ENCODE results near the gene KCNK18. TPM values are rescaled to one million over a fixed set of nuclear protein-coding genes. Genes with fewer than 3 reads are reported as not detected.
"Not testable (repeated sequence)": the region's sequence is repeated elsewhere in the genome, so short reads cannot be mapped to it uniquely, and the experiment has no call there.

Gene KCNK18
- total RNA-seq, 3 donors from 2014 or later: not detected

- Histone ChIP-seq H3K9me3 (no peaks in the 10 kb centered on the region), H3K4me1 (no peaks in the 10 kb centered on the region), H3K36me3 (no peaks in the 10 kb centered on the region), H3K27me3 (peaks cover 0 to 17% of the 10 kb centered on the region in 2 donors), H3K4me3 (no peak overlapping the region), H3K27ac (no peak overlapping the region)
- DNase-seq (ENCODE audit: low spot score in 2 of 2): no peak
- intact Hi-C loops (cut with DNase I; ENCODE audit: low total_unique reads): no loop called here
- TF ChIP-seq POLR2AphosphoS5 (IDR thresholded peaks at IDR 0.05) (no peak), POLR2A (IDR thresholded peaks at IDR 0.05) (no peak), CTCF (IDR thresholded peaks at IDR 0.05) (no peak)
These were observed 27.6 kb downstream of the KCNK18 start for GRCh38 chr10:117224881-117225280.

- Histone ChIP-seq H3K27me3 (peaks cover 0 to 19% of the 10 kb centered on the region in 2 donors), H3K36me3 (no peaks in the 10 kb centered on the region), H3K4me3 (no peak overlapping the region), H3K9me3 (no peaks in the 10 kb centered on the region), H3K4me1 (no peaks in the 10 kb centered on the region), H3K27ac (no peak overlapping the region)
- intact Hi-C loops (cut with DNase I; ENCODE audit: low total_unique reads): no loop called here
- DNase-seq (ENCODE audit: low spot score in 2 of 2): no peak
- TF ChIP-seq CTCF (IDR thresholded peaks at IDR 0.05) (no peak), POLR2A (IDR thresholded peaks at IDR 0.05) (no peak), POLR2AphosphoS5 (IDR thresholded peaks at IDR 0.05) (no peak)
These were observed 29.6 kb downstream of the KCNK18 start for GRCh38 chr10:117226813-117227451.

GRCh38 chr10:117228210-117228609, 30.9 kb downstream of the KCNK18 start:
- H3K4me3 ChIP-seq: no peak overlapping the region
- intact Hi-C loops (cut with DNase I; ENCODE audit: low total_unique reads): loop anchor here (1.0 kb wide), 1 partner anchor 34 kb away; no protein-coding TSS in a partner anchor
- H3K9me3 ChIP-seq: no peaks in the 10 kb centered on the region
- H3K27ac ChIP-seq: no peak overlapping the region
- no peaks in the 10 kb centered on the region for H3K36me3 ChIP-seq
- no peak for DNase-seq (ENCODE audit: low spot score in 2 of 2)
- H3K27me3 ChIP-seq: peaks cover 0 to 19% of the 10 kb centered on the region in 2 donors
- TF ChIP-seq CTCF (IDR thresholded peaks at IDR 0.05) (no peak), POLR2A (IDR thresholded peaks at IDR 0.05) (no peak), POLR2AphosphoS5 (IDR thresholded peaks at IDR 0.05) (no peak)
- no peaks in the 10 kb centered on the region for H3K4me1 ChIP-seq

- intact Hi-C loops (cut with DNase I; ENCODE audit: low total_unique reads); H3K36me3 ChIP-seq; H3K4me1 ChIP-seq; H3K9me3 ChIP-seq; DNase-seq (ENCODE audit: low spot score in 2 of 2); H3K27ac ChIP-seq; H3K4me3 ChIP-seq: not testable (repeated sequence)
- H3K27me3 ChIP-seq: peaks cover 0 to 19% of the 10 kb centered on the region in 2 donors
These were observed 32.8 kb downstream of the KCNK18 start for GRCh38 chr10:117230107-117230506.

DNA sequence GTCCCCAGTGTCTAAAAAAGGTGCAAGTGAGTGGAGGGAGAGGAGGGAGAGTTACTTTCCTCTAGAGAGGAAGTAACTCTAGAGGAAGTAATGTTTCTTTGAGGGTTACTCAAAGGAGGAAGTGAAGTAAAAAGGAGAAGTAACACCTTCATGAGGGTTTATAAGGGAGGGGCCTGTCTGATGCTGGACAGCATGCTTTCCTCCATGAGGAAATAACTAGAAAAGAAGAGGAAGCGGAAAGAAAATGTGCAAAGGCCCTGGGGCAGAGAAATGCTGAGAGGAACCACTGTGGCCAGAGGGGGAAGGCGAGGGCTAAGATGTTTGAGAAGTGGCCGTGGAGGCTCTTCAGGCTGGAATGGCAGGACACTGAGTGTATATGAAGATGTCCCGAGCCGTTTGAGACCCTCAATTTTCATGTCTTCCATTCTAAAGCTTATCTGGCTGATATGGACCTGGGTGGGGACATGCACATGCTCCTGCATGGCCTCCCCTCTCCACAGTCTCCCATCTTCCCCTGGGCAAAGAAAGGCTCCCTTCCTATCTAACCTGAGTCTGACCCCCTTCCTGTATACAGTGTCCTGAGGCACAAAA, 40.2 kb downstream of the KCNK18 start:
- Histone ChIP-seq H3K4me3 (no peak overlapping the region), H3K4me1 (no peaks in the 10 kb centered on the region), H3K36me3 (no peaks in the 10 kb centered on the region), H3K27ac (no peak overlapping the region), H3K27me3 (peaks cover 0 to 35% of the 10 kb centered on the region in 2 donors), H3K9me3 (no peaks in the 10 kb centered on the region)
- TF ChIP-seq POLR2AphosphoS5 (IDR thresholded peaks at IDR 0.05) (no peak), CTCF (IDR thresholded peaks at IDR 0.05) (no peak), POLR2A (IDR thresholded peaks at IDR 0.05) (no peak)
- no peak for DNase-seq (ENCODE audit: low spot score in 2 of 2)
- intact Hi-C loops (cut with DNase I; ENCODE audit: low total_unique reads): no loop called here

Data from breast epithelium (tissue), 4 donors.